ENCODE results near the gene LAPTM4A.

Gene LAPTM4A

GRCh38 chr2:20072436-20073158, 21.2 kb upstream of the LAPTM4A start:
- TF ChIP-seq MAX (IDR thresholded peaks at IDR 0.05) (no peak), TEAD4 (IDR thresholded peaks at IDR 0.05) (no peak), CEBPB (IDR thresholded peaks at IDR 0.05) (no peak), ZBTB7A (IDR thresholded peaks at IDR 0.05; ENCODE audit: low read depth) (no peak), RAD21 (IDR thresholded peaks at IDR 0.05; ENCODE audit: low read depth) (no peak), CREB1 (IDR thresholded peaks at IDR 0.05; ENCODE audit: low read depth) (no peak), YY1 (IDR thresholded peaks at IDR 0.05; ENCODE audit: low read depth) (no peak), TCF12 (IDR thresholded peaks at IDR 0.05; ENCODE audit: low read depth) (no peak)

GRCh38 chr2:20071397-20072383, 20.3 kb upstream of the LAPTM4A start:
- TF ChIP-seq EP300 (IDR thresholded peaks at IDR 0.05; ENCODE audit: borderline replicate concordance) (no peak), CEBPB (IDR thresholded peaks at IDR 0.05) (peak; percentile 62; the same call in 1 of the 2 replicates), TCF12 (IDR thresholded peaks at IDR 0.05; ENCODE audit: low read depth) (no peak), CREB1 (IDR thresholded peaks at IDR 0.05; ENCODE audit: low read depth) (no peak), EGR1 (IDR thresholded peaks at IDR 0.05) (no peak), MAX (IDR thresholded peaks at IDR 0.05) (no peak), YY1 (IDR thresholded peaks at IDR 0.05; ENCODE audit: low read depth) (no peak), ZBTB7A (IDR thresholded peaks at IDR 0.05; ENCODE audit: low read depth) (no peak)

GRCh38 chr2:20069756-20070155, 18.3 kb upstream of the LAPTM4A start:
- TF ChIP-seq USF1 (IDR thresholded peaks at IDR 0.05) (no peak), YY1 (IDR thresholded peaks at IDR 0.05; ENCODE audit: low read depth) (no peak), MAX (IDR thresholded peaks at IDR 0.05) (no peak), TCF12 (IDR thresholded peaks at IDR 0.05; ENCODE audit: low read depth) (no peak), EGR1 (IDR thresholded peaks at IDR 0.05) (no peak), TEAD4 (IDR thresholded peaks at IDR 0.05) (no peak), CREB1 (IDR thresholded peaks at IDR 0.05; ENCODE audit: low read depth) (no peak), CEBPB (IDR thresholded peaks at IDR 0.05) (no peak), EP300 (IDR thresholded peaks at IDR 0.05; ENCODE audit: borderline replicate concordance) (no peak), RAD21 (IDR thresholded peaks at IDR 0.05; ENCODE audit: low read depth) (no peak)

GRCh38 chr2:20067992-20068584, 16.7 kb upstream of the LAPTM4A start:
- TF ChIP-seq EP300 (IDR thresholded peaks at IDR 0.05; ENCODE audit: borderline replicate concordance) (no peak; the same call in 1 of the 2 replicates), REST (IDR thresholded peaks at IDR 0.05; ENCODE audit: low read depth) (no peak), CREB1 (IDR thresholded peaks at IDR 0.05; ENCODE audit: low read depth) (no peak), TEAD4 (IDR thresholded peaks at IDR 0.05) (peak; percentile 75), NFIC (IDR thresholded peaks at IDR 0.05) (peak; percentile 72), ZBTB7A (IDR thresholded peaks at IDR 0.05; ENCODE audit: low read depth) (no peak)

GRCh38 chr2:20065885-20066602, 14.6 kb upstream of the LAPTM4A start:
- TF ChIP-seq YY1 (IDR thresholded peaks at IDR 0.05; ENCODE audit: low read depth) (0 out of 2 replicates have a peak, but pooled peaks have one; percentile 42), TCF12 (IDR thresholded peaks at IDR 0.05; ENCODE audit: low read depth) (peak; percentile 61), ZBTB7A (IDR thresholded peaks at IDR 0.05; ENCODE audit: low read depth) (no peak), NFIC (IDR thresholded peaks at IDR 0.05) (peak; percentile 98), TAF1 (IDR thresholded peaks at IDR 0.05; ENCODE audit: low read depth) (no peak)

- TF ChIP-seq MAX (IDR thresholded peaks at IDR 0.05), result no peak
- TF ChIP-seq ZBTB7A (IDR thresholded peaks at IDR 0.05; ENCODE audit: low read depth), result no peak
- no peak for TF ChIP-seq EP300 (IDR thresholded peaks at IDR 0.05; ENCODE audit: borderline replicate concordance)
- no peak for TF ChIP-seq CREB1 (IDR thresholded peaks at IDR 0.05; ENCODE audit: low read depth)
- TF ChIP-seq USF1 (IDR thresholded peaks at IDR 0.05), result no peak
- TF ChIP-seq NFIC (IDR thresholded peaks at IDR 0.05), result no peak
- no peak for TF ChIP-seq FOXM1 (IDR thresholded peaks at IDR 0.05; ENCODE audit: borderline replicate concordance, low read depth)
- TF ChIP-seq EGR1 (IDR thresholded peaks at IDR 0.05), result no peak
- TF ChIP-seq TCF12 (IDR thresholded peaks at IDR 0.05; ENCODE audit: low read depth), result no peak
- no peak for TF ChIP-seq TAF1 (IDR thresholded peaks at IDR 0.05; ENCODE audit: low read depth)
Observed at GRCh38 chr2:20064841-20065240, 13.4 kb upstream of the LAPTM4A start.

Measured in Ishikawa (cell line).